ENCODE data around the gene HECW1. TPM values are rescaled to one million over a fixed set of nuclear protein-coding genes. Genes with fewer than 3 reads are reported as not detected.

Gene HECW1
- total and polyA plus RNA-seq, 5 donors from 2014 or later: 0.11 to 0.68 (median 0.34) TPM; not detected in 1

GRCh38 chr7:43248553-43248952 lies 136.1 kb downstream of the HECW1 start:
- Histone ChIP-seq H3K36me3 (ENCODE audit: control insufficient read depth, insufficient read depth, low read length) (no peaks in the 10 kb centered on the region), H3K27me3 (ENCODE audit: control insufficient read depth, insufficient read depth, low read length) (peaks cover 6% of the 10 kb centered on the region), H3K4me1 (ENCODE audit: control insufficient read depth, insufficient read depth, low read length, poor library complexity, severe bottlenecking) (no peaks in the 10 kb centered on the region), H3K27ac (ENCODE audit: insufficient read depth, low read length, poor library complexity, severe bottlenecking) (no peak overlapping the region), H3K9me3 (ENCODE audit: control insufficient read depth in 2 of 2, low read length in 2 of 2) (no peaks in the 10 kb centered on the region), H3K4me3 (ENCODE audit: low read depth, low read length) (no peak overlapping the region)
- ATAC-seq (ENCODE audit: low read depth in 2 of 2): no peak
- Mint-ChIP-seq H3K4me3 (no peak overlapping the region), H3K9me3 (no peaks in the 10 kb centered on the region), H3K4me1 (no peaks in the 10 kb centered on the region), H3K27ac (no peak overlapping the region), H3K36me3 (no peaks in the 10 kb centered on the region), H3K27me3 (peaks cover 12% of the 10 kb centered on the region)
- no peak for DNase-seq

GRCh38 chr7:43248961-43249822 lies 136.7 kb downstream of the HECW1 start:
- Mint-ChIP-seq H3K4me3 (no peak overlapping the region), H3K36me3 (no peaks in the 10 kb centered on the region), H3K27ac (no peak overlapping the region), H3K4me1 (no peaks in the 10 kb centered on the region), H3K9me3 (no peaks in the 10 kb centered on the region), H3K27me3 (peaks cover 14% of the 10 kb centered on the region)
- Histone ChIP-seq H3K4me3 (ENCODE audit: low read depth, low read length) (no peak overlapping the region), H3K27me3 (ENCODE audit: control insufficient read depth, insufficient read depth, low read length) (peaks cover 6% of the 10 kb centered on the region), H3K36me3 (ENCODE audit: control insufficient read depth, insufficient read depth, low read length) (no peaks in the 10 kb centered on the region), H3K9me3 (ENCODE audit: control insufficient read depth in 2 of 2, low read length in 2 of 2) (no peaks in the 10 kb centered on the region), H3K4me1 (ENCODE audit: control insufficient read depth, insufficient read depth, low read length, poor library complexity, severe bottlenecking) (no peaks in the 10 kb centered on the region), H3K27ac (ENCODE audit: insufficient read depth, low read length, poor library complexity, severe bottlenecking) (no peak overlapping the region)
- DNase-seq: no peak
- no peak for ATAC-seq (ENCODE audit: low read depth in 2 of 2)

GRCh38 chr7:43249823-43250145 lies 137.3 kb downstream of the HECW1 start:
- Mint-ChIP-seq H3K36me3 (no peaks in the 10 kb centered on the region), H3K27ac (no peak overlapping the region), H3K9me3 (no peaks in the 10 kb centered on the region), H3K27me3 (peaks cover 14% of the 10 kb centered on the region), H3K4me1 (no peaks in the 10 kb centered on the region), H3K4me3 (no peak overlapping the region)
- ATAC-seq (ENCODE audit: low read depth in 2 of 2) (no peak), DNase-seq (no peak)
- no peaks in the 10 kb centered on the region for H3K36me3 ChIP-seq (ENCODE audit: control insufficient read depth, insufficient read depth, low read length)
- H3K27ac ChIP-seq (ENCODE audit: insufficient read depth, low read length, poor library complexity, severe bottlenecking): no peak overlapping the region
- H3K4me3 ChIP-seq (ENCODE audit: low read depth, low read length): no peak overlapping the region
- no peaks in the 10 kb centered on the region for H3K9me3 ChIP-seq (ENCODE audit: control insufficient read depth in 2 of 2, low read length in 2 of 2)
- peaks cover 6% of the 10 kb centered on the region for H3K27me3 ChIP-seq (ENCODE audit: control insufficient read depth, insufficient read depth, low read length)
- no peaks in the 10 kb centered on the region for H3K4me1 ChIP-seq (ENCODE audit: control insufficient read depth, insufficient read depth, low read length, poor library complexity, severe bottlenecking)

- peak; percentile 32 to 78 (median 32) for DNase-seq
- no peaks in the 10 kb centered on the region for H3K9me3 ChIP-seq (ENCODE audit: control insufficient read depth in 2 of 2, low read length in 2 of 2)
- Mint-ChIP-seq H3K4me3 (no peak overlapping the region), H3K9me3 (no peaks in the 10 kb centered on the region), H3K36me3 (no peaks in the 10 kb centered on the region), H3K27me3 (peaks cover 26% of the 10 kb centered on the region), H3K27ac (no peak overlapping the region), H3K4me1 (no peaks in the 10 kb centered on the region)
- peaks cover 5% of the 10 kb centered on the region for H3K27me3 ChIP-seq (ENCODE audit: control insufficient read depth, insufficient read depth, low read length)
- H3K4me3 ChIP-seq (ENCODE audit: low read depth, low read length): no peak overlapping the region
- H3K4me1 ChIP-seq (ENCODE audit: control insufficient read depth, insufficient read depth, low read length, poor library complexity, severe bottlenecking): peaks cover 3% of the 10 kb centered on the region
- no peaks in the 10 kb centered on the region for H3K36me3 ChIP-seq (ENCODE audit: control insufficient read depth, insufficient read depth, low read length)
- ATAC-seq (ENCODE audit: low read depth in 2 of 2): no peak
- H3K27ac ChIP-seq (ENCODE audit: insufficient read depth, low read length, poor library complexity, severe bottlenecking): no peak overlapping the region
Observed at GRCh38 chr7:43260980-43261878, 148.8 kb downstream of the HECW1 start.

- peaks cover 30% of the 10 kb centered on the region for H3K27me3 Mint-ChIP-seq
- H3K4me1 Mint-ChIP-seq: no peaks in the 10 kb centered on the region
- Histone ChIP-seq H3K4me3 (ENCODE audit: low read depth, low read length) (no peak overlapping the region), H3K27me3 (ENCODE audit: control insufficient read depth, insufficient read depth, low read length) (peaks cover 10% of the 10 kb centered on the region), H3K9me3 (ENCODE audit: control insufficient read depth in 2 of 2, low read length in 2 of 2) (no peaks in the 10 kb centered on the region), H3K27ac (ENCODE audit: insufficient read depth, low read length, poor library complexity, severe bottlenecking) (no peak overlapping the region), H3K36me3 (ENCODE audit: control insufficient read depth, insufficient read depth, low read length) (no peaks in the 10 kb centered on the region), H3K4me1 (ENCODE audit: control insufficient read depth, insufficient read depth, low read length, poor library complexity, severe bottlenecking) (peaks cover 3% of the 10 kb centered on the region)
- H3K4me3 Mint-ChIP-seq: no peak overlapping the region
- no peak overlapping the region for H3K27ac Mint-ChIP-seq
- H3K36me3 Mint-ChIP-seq: no peaks in the 10 kb centered on the region
- no peak for ATAC-seq (ENCODE audit: low read depth in 2 of 2)
- H3K9me3 Mint-ChIP-seq: peaks cover 0 to 3% (median 0%) of the 10 kb centered on the region in 7 donors
- DNase-seq: no peak
Observed at GRCh38 chr7:43265139-43265538, 152.7 kb downstream of the HECW1 start.

GRCh38 chr7:43273939-43274719 lies 161.7 kb downstream of the HECW1 start:
- ATAC-seq (ENCODE audit: low read depth in 2 of 2): no peak
- no peaks in the 10 kb centered on the region for H3K36me3 ChIP-seq (ENCODE audit: control insufficient read depth, insufficient read depth, low read length)
- H3K27me3 ChIP-seq (ENCODE audit: control insufficient read depth, insufficient read depth, low read length): peaks cover 11% of the 10 kb centered on the region
- H3K4me3 ChIP-seq (ENCODE audit: low read depth, low read length): no peak overlapping the region
- no peaks in the 10 kb centered on the region for H3K9me3 ChIP-seq (ENCODE audit: control insufficient read depth in 2 of 2, low read length in 2 of 2)
- no peak for DNase-seq
- Mint-ChIP-seq H3K4me3 (no peak overlapping the region), H3K27me3 (peaks cover 36% of the 10 kb centered on the region), H3K27ac (no peak overlapping the region), H3K4me1 (no peaks in the 10 kb centered on the region), H3K36me3 (no peaks in the 10 kb centered on the region), H3K9me3 (peaks cover 0 to 8% (median 0%) of the 10 kb centered on the region in 7 donors)
- H3K4me1 ChIP-seq (ENCODE audit: control insufficient read depth, insufficient read depth, low read length, poor library complexity, severe bottlenecking): no peaks in the 10 kb centered on the region
- no peak overlapping the region for H3K27ac ChIP-seq (ENCODE audit: insufficient read depth, low read length, poor library complexity, severe bottlenecking)

- ATAC-seq (ENCODE audit: low read depth in 2 of 2) (no peak), DNase-seq (no peak)
- no peaks in the 10 kb centered on the region for H3K4me1 Mint-ChIP-seq
- no peak overlapping the region for H3K4me3 ChIP-seq (ENCODE audit: low read depth, low read length)
- H3K4me3 Mint-ChIP-seq: no peak overlapping the region
- no peaks in the 10 kb centered on the region for H3K36me3 ChIP-seq (ENCODE audit: control insufficient read depth, insufficient read depth, low read length)
- H3K9me3 Mint-ChIP-seq: peaks cover 0 to 8% (median 0%) of the 10 kb centered on the region in 7 donors
- H3K27ac ChIP-seq (ENCODE audit: insufficient read depth, low read length, poor library complexity, severe bottlenecking): no peak overlapping the region
- H3K9me3 ChIP-seq (ENCODE audit: control insufficient read depth in 2 of 2, low read length in 2 of 2): no peaks in the 10 kb centered on the region
- no peaks in the 10 kb centered on the region for H3K36me3 Mint-ChIP-seq
- H3K27me3 ChIP-seq (ENCODE audit: control insufficient read depth, insufficient read depth, low read length): peaks cover 8% of the 10 kb centered on the region
- no peaks in the 10 kb centered on the region for H3K4me1 ChIP-seq (ENCODE audit: control insufficient read depth, insufficient read depth, low read length, poor library complexity, severe bottlenecking)
- H3K27ac Mint-ChIP-seq: no peak overlapping the region
- peaks cover 30% of the 10 kb centered on the region for H3K27me3 Mint-ChIP-seq
Observed at GRCh38 chr7:43274752-43275151, 162.3 kb downstream of the HECW1 start.
